Skeletal muscle satellite cell (primary cell): ENCODE results near the gene RUNDC1.
A peak's percentile ranks its signal among the peaks of the same experiment; 100 is the strongest.
"Not testable (repeated sequence)": the region's sequence is repeated elsewhere in the genome, so short reads cannot be mapped to it uniquely, and the experiment has no call there.

ENCODE experiments used
- H3K27me3 ChIP-seq: 2 replicates; pipeline ENCODE4 v1.7.0; 2013; ENCODE audit warnings: low read length; ENCODE audit not compliant: control insufficient read depth, insufficient read depth
- H3K36me3 ChIP-seq: 2 replicates; pipeline ENCODE4 v1.7.0; 2013; ENCODE audit warnings: mild to moderate bottlenecking, control low read depth, low read length; ENCODE audit not compliant: insufficient read depth
- H3K4me1 ChIP-seq: 2 replicates; pipeline ENCODE4 v1.7.0; 2013; ENCODE audit warnings: low read length; ENCODE audit not compliant: control insufficient read depth, insufficient read depth
- H3K4me2 ChIP-seq: 2 replicates; pipeline ENCODE4 v1.7.0; 2013; ENCODE audit warnings: mild to moderate bottlenecking, low read length
- H3K4me3 ChIP-seq: 2 replicates; pipeline ENCODE4 v1.7.0; 2013; ENCODE audit warnings: low read length
- H3K9ac ChIP-seq: 2 replicates; pipeline ENCODE4 v1.7.0; 2013; ENCODE audit warnings: mild to moderate bottlenecking, low read depth, low read length, moderate library complexity
- H3K9me3 ChIP-seq: replicated peaks from 2 replicates; pipeline ENCODE4 v1.7.0; 2013; ENCODE audit warnings: mild to moderate bottlenecking, control low read depth, low read length

RUNDC1 gene

DNA sequence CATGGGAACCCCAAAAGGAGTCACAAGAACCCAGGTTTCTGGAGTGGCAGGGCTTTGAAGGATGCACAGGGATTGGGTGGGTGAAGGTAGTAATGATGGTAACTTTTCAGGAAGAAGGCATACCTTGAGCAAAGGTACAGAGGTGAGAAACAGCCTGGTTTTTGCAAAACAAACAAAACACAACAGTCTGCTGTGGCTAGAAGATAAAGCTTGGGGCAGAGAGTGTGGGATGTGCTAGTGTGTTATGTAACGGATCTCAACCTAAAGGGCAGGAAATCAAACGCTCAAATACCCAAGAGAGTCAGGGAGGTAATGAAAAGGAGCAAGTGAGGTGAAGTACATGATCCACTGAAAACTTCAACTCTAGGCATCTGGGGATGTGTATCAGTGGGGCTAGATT is 5.1 kb upstream of the RUNDC1 start:
- Histone ChIP-seq H3K4me2 (no peak overlapping the region), H3K4me1 (peaks cover 9% of the 10 kb centered on the region), H3K27me3 (no peaks in the 10 kb centered on the region), H3K9ac (no peak overlapping the region), H3K9me3 (no peaks in the 10 kb centered on the region), H3K36me3 (no peaks in the 10 kb centered on the region), H3K4me3 (no peak overlapping the region)

GRCh38 chr17:42975701-42976100 is 4.7 kb upstream of the RUNDC1 start:
- not testable (repeated sequence) for H3K4me3 ChIP-seq, H3K9me3 ChIP-seq, H3K4me2 ChIP-seq, H3K36me3 ChIP-seq, H3K4me1 ChIP-seq, H3K27me3 ChIP-seq, H3K9ac ChIP-seq

DNA sequence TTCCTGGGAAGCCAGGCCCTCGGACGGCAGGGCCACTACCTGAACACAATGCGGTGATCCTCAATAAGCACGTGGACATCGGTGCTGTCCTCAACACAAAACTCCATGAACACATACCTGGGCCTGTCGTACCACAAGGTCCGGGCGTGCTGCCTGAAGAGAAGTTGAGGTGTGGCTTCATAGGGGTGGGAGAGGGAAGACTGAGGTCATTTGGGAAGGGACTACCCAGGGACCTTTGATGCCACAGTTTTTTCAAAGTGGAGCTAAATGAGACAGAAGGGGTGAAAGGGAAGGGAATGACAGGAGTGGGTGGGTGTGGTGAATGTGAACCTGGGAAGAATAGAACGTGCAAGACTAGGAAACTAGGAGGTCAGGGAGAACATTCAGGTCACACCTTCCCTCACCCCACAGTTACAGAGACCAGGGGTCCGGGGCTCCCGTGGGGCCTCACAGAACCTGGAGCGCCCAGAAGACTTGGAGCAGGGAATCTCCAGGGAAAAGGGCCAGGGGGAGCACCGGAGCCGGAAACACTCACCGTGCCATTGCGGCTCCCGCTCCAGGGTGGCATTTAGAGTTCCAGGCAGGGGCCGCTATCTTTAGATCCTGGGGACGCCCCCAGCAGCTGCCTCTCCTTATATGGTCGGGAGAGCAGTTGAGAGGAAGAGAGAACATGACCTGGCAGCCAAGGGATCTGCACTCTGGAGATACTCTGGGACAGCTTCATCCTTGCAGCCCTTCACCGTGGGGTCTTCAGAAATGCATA is 673 bp upstream of the RUNDC1 start, which contains the start of gene PTGES3L:
TSS of gene PTGES3L (minus strand) at position 570 of the 763 bp plus-strand sequence. CDS start at position 543, 27 bp downstream.
- Histone ChIP-seq H3K9ac (peak within 1 kb of the TSS; percentile 87), H3K9me3 (no peaks in the 10 kb centered on the region), H3K36me3 (no peaks in the 10 kb centered on the region)

GRCh38 chr17:42980766-42981397 is 517 bp downstream of the RUNDC1 start:
- Histone ChIP-seq H3K4me2 (peak overlapping the region; percentile 93), H3K9me3 (no peaks in the 10 kb centered on the region), H3K9ac (peak overlapping the region; percentile 87), H3K4me3 (peak overlapping the region; percentile 95), H3K27me3 (no peaks in the 10 kb centered on the region), H3K36me3 (peaks cover 3% of the 10 kb centered on the region), H3K4me1 (peaks cover 17% of the 10 kb centered on the region)

More for the DNA sequence above, 673 bp upstream of the RUNDC1 start, which contains the start of gene PTGES3L:
- H3K27me3 ChIP-seq = no peaks in the 10 kb centered on the region
- peak within 1 kb of the TSS; percentile 93 for H3K4me2 ChIP-seq
- H3K4me3 ChIP-seq = peak within 1 kb of the TSS; percentile 95
- H3K4me1 ChIP-seq = peaks cover 17% of the 10 kb centered on the region

DNA sequence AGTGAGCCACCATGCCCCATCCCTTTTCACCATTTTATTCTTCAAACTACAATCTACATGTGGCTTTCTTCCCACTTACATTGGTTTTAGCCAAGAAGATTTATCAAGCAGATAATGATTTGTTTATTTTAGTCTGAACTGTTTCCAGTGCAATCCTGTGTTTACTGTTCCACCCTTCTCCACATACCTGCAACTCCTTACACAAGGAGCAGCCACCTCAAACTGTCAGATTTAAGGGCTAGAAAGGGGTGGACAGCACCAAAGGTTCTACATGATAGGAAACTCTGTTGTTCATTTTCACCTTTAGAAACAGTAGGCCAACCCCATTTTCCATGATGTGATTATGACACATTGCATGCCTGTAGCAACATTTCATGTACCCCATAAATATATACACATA is 1.9 kb downstream of the RUNDC1 start:
- H3K9ac ChIP-seq = no peak overlapping the region
- peaks cover 17% of the 10 kb centered on the region for H3K4me1 ChIP-seq
- H3K4me3 ChIP-seq = no peak overlapping the region
- H3K4me2 ChIP-seq = no peak overlapping the region
- peaks cover 7% of the 10 kb centered on the region for H3K36me3 ChIP-seq
- H3K27me3 ChIP-seq = no peaks in the 10 kb centered on the region
- no peaks in the 10 kb centered on the region for H3K9me3 ChIP-seq

DNA sequence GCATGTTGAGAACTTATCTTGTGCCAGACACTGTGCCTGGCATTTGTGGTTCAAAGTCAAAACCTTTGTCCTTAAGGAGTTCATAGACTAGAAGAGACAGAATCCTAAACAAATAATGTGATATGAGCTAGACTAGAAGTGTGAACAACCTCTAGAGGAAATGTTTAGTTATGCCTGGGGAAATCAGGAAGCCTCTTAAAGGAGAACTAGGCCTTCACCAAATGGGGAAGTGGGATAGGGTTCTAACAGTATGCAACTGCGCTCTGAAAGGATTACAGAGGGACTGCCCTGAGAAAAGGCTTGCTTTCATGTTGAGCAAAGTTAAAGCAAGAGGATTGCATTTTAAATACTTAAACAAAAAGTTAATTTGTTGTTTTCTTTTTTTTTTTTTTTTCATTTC is 4.9 kb downstream of the RUNDC1 start:
- H3K4me2 ChIP-seq = no peak overlapping the region
- no peaks in the 10 kb centered on the region for H3K27me3 ChIP-seq
- no peak overlapping the region for H3K9ac ChIP-seq
- H3K36me3 ChIP-seq = peaks cover 19% of the 10 kb centered on the region
- H3K4me3 ChIP-seq = no peak overlapping the region
- no peaks in the 10 kb centered on the region for H3K9me3 ChIP-seq
- peaks cover 24% of the 10 kb centered on the region for H3K4me1 ChIP-seq

- Histone ChIP-seq H3K9me3 (no peaks in the 10 kb centered on the region), H3K4me3 (peak overlapping the region; percentile 16), H3K9ac (peak overlapping the region; percentile 30), H3K36me3 (peaks cover 46% of the 10 kb centered on the region), H3K4me1 (peaks cover 31% of the 10 kb centered on the region), H3K27me3 (no peaks in the 10 kb centered on the region), H3K4me2 (peak overlapping the region; percentile 34)
Measured at GRCh38 chr17:42989141-42989540, 8.8 kb downstream of the RUNDC1 start.

GRCh38 chr17:42989726-42990652 is 9.6 kb downstream of the RUNDC1 start:
- H3K4me3 ChIP-seq = peak overlapping the region; percentile 16
- peak overlapping the region; percentile 41 for H3K9ac ChIP-seq
- H3K36me3 ChIP-seq = peaks cover 47% of the 10 kb centered on the region
- H3K4me2 ChIP-seq = peak overlapping the region; percentile 63
- H3K27me3 ChIP-seq = no peaks in the 10 kb centered on the region
- H3K4me1 ChIP-seq = peaks cover 31% of the 10 kb centered on the region
- H3K9me3 ChIP-seq = no peaks in the 10 kb centered on the region

DNA sequence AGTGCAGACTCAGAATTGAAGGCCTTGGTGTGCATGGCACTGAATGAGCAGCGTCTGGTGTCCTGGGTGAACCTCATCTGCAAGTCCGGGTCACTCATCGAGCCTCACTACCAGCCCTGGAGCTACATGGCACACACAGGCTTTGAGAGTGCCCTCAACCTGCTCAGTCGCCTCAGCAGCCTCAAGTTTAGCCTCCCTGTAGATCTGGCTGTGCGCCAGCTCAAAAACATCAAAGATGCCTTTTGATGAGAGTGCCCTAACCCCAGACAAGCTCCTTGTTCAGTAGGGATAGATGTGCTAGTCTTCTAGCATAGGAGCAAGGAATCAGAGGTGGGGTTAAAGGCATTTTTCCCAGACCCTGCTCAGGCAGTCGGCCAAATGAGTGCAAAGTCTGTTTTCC is 11.1 kb downstream of the RUNDC1 start:
- Histone ChIP-seq H3K9me3 (no peaks in the 10 kb centered on the region), H3K36me3 (peaks cover 44% of the 10 kb centered on the region), H3K4me1 (peaks cover 31% of the 10 kb centered on the region), H3K9ac (no peak overlapping the region), H3K4me2 (no peak overlapping the region), H3K4me3 (peak overlapping the region; percentile 16), H3K27me3 (no peaks in the 10 kb centered on the region)

- no peak overlapping the region for H3K9ac ChIP-seq
Measured at GRCh38 chr17:42992872-42993271, 12.5 kb downstream of the RUNDC1 start.

DNA sequence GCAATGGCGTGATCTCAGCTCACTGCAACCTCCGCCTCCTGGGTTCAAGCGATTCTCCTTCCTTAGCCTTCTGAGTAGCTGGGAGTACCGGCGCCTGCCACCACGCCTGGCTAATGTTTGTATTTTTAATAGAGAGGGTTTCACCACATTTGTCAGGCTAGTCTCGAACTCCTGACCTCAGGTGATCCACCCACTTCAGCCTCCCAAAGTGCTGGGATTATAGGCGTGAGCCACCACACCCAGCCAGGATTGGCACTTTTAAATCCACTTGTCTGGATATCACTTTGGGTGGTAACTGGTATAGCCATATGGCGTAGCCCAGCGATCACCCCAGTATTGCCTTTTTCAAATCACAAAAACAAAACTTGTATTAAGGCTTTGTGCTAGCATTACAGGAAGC is 13.5 kb downstream of the RUNDC1 start:
- H3K27me3 ChIP-seq, H3K4me2 ChIP-seq, H3K4me3 ChIP-seq, H3K9ac ChIP-seq, H3K9me3 ChIP-seq: not testable (repeated sequence)
- Histone ChIP-seq H3K36me3 (peaks cover 33% of the 10 kb centered on the region), H3K4me1 (peaks cover 34% of the 10 kb centered on the region)

More at GRCh38 chr17:42992872-42993271, 12.5 kb downstream of the RUNDC1 start:
- no peaks in the 10 kb centered on the region for H3K9me3 ChIP-seq
- no peak overlapping the region for H3K4me2 ChIP-seq
- H3K4me1 ChIP-seq = peaks cover 38% of the 10 kb centered on the region
- peaks cover 37% of the 10 kb centered on the region for H3K36me3 ChIP-seq
- no peaks in the 10 kb centered on the region for H3K27me3 ChIP-seq
- H3K4me3 ChIP-seq = no peak overlapping the region
